PFSK-1 (cell line): ENCODE results near the gene LTBP1.

Experiments used
- FOXP2 ChIP-seq: optimal IDR thresholded peaks from 2 replicates; pipeline ENCODE3; 2011; ENCODE audit warnings: borderline replicate concordance, control low read depth, inconsistent platforms; ENCODE audit not compliant: insufficient read depth; ENCODE audit errors: extremely low read length, extremely low read depth
- POLR2AphosphoS5 ChIP-seq: IDR thresholded peaks from 2 replicates; pipeline ENCODE4 v1.6.1; 2012; ENCODE audit warnings: low read depth, mild to moderate bottlenecking, control low read depth, low read length, moderate library complexity
- SIN3A ChIP-seq: IDR thresholded peaks from 2 replicates; pipeline ENCODE4 v1.6.1; 2012; ENCODE audit warnings: mild to moderate bottlenecking, low read length, moderate library complexity, borderline replicate concordance; ENCODE audit not compliant: insufficient read depth
- TAF1 ChIP-seq: IDR thresholded peaks from 2 replicates; pipeline ENCODE4 v1.6.1; 2012; ENCODE audit warnings: low read length, control low read depth, borderline replicate concordance; ENCODE audit not compliant: insufficient read depth
- TF ChIP-seq, protein P1 (sequence below), 2 experiments: IDR thresholded peaks; 2 replicates each; pipeline versions ENCODE4 v1.6.1 to v1.8.0; 2011 to 2012; ENCODE audit warnings: low read depth in 2 of 2, low read length in 2 of 2, control low read depth in 1 of 2, inconsistent platforms in 1 of 2, mild to moderate bottlenecking in 1 of 2, moderate library complexity in 1 of 2; ENCODE audit not compliant: insufficient read depth in 1 of 2

LTBP1 gene

DNA sequence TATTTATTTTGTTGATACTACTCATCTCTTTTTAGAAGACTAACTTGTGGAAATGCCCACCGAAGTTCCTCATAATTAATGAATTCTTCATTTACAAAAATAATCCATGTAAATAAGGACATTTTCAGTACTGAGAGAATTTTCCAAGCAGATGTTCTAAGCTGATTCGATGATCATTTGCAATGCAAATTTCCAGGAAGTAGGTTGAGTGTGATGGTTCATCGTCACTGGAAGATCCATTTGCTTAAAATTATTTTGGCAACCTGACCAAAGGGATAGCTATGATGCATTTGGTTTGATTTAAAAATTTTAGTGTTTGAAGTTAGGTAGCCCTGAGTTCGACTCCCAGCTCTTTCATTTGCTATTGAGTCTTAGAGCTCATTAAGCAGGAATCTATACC is 272.4 kb downstream of the LTBP1 start:
- TF ChIP-seq POLR2AphosphoS5 (no peak), FOXP2 (no peak), TAF1 (no peak), SIN3A (no peak)
- TF ChIP-seq, protein P1, sequence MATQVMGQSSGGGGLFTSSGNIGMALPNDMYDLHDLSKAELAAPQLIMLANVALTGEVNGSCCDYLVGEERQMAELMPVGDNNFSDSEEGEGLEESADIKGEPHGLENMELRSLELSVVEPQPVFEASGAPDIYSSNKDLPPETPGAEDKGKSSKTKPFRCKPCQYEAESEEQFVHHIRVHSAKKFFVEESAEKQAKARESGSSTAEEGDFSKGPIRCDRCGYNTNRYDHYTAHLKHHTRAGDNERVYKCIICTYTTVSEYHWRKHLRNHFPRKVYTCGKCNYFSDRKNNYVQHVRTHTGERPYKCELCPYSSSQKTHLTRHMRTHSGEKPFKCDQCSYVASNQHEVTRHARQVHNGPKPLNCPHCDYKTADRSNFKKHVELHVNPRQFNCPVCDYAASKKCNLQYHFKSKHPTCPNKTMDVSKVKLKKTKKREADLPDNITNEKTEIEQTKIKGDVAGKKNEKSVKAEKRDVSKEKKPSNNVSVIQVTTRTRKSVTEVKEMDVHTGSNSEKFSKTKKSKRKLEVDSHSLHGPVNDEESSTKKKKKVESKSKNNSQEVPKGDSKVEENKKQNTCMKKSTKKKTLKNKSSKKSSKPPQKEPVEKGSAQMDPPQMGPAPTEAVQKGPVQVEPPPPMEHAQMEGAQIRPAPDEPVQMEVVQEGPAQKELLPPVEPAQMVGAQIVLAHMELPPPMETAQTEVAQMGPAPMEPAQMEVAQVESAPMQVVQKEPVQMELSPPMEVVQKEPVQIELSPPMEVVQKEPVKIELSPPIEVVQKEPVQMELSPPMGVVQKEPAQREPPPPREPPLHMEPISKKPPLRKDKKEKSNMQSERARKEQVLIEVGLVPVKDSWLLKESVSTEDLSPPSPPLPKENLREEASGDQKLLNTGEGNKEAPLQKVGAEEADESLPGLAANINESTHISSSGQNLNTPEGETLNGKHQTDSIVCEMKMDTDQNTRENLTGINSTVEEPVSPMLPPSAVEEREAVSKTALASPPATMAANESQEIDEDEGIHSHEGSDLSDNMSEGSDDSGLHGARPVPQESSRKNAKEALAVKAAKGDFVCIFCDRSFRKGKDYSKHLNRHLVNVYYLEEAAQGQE (IDR thresholded peaks at IDR 0.05; ENCODE audit: insufficient read depth in 1 of 2, low read depth in 2 of 2, low read length in 2 of 2): no peak

DNA sequence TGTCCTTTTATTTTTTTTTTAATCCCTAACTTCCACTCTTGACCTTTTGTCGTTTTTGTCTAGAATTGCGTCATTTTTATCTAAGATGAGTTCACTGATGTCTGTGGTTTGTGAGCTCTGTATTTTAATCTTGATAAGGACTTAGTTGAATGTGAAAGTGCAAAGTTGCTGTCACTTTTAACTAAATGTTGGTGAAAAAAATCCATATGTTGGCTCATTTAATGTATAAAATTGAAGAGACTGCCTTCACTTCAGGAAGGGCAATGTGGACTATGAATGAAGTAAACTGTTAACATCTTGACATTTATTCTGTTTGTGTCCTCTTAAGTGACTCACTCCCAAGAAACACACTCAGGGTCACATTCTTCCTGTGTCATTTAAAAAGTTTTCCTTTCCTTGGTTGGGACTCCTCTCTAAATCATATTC is 273.1 kb downstream of the LTBP1 start:
- TF ChIP-seq, protein P1 (IDR thresholded peaks at IDR 0.05; ENCODE audit: insufficient read depth in 1 of 2, low read depth in 2 of 2, low read length in 2 of 2): no peak
- TF ChIP-seq FOXP2: no peak
- no peak for TF ChIP-seq POLR2AphosphoS5
- TF ChIP-seq SIN3A: no peak
- no peak for TF ChIP-seq TAF1

- TF ChIP-seq, protein P1 (IDR thresholded peaks at IDR 0.05; ENCODE audit: insufficient read depth in 1 of 2, low read depth in 2 of 2, low read length in 2 of 2): no peak
- TF ChIP-seq SIN3A (no peak), POLR2AphosphoS5 (no peak), TAF1 (no peak), FOXP2 (no peak)
Observed at GRCh38 chr2:33220533-33220932, 273.8 kb downstream of the LTBP1 start.

- TF ChIP-seq, protein P1 (IDR thresholded peaks at IDR 0.05; ENCODE audit: insufficient read depth in 1 of 2, low read depth in 2 of 2, low read length in 2 of 2): no peak
- no peak for TF ChIP-seq SIN3A
- no peak for TF ChIP-seq POLR2AphosphoS5
Observed at GRCh38 chr2:33221046-33221784, 274.5 kb downstream of the LTBP1 start.

DNA sequence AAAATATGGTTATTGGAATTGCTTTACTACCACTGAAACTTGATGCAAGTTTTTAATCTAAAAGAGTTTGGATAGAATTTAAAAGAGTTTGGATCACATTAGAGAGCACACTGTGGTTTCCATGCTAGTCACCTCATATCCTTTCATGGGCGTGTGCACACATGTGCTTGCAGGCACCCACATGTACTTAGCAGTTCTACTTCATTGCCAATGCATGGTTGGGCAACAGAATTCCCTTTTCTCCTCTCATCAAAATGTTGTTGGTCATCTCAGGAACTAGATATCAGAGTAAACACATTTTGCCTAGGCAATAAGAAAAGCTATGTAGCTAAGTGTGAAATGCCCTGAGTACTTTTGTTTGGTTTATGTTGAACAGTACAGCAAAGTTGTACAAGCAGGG is 275.6 kb downstream of the LTBP1 start:
- TF ChIP-seq FOXP2: no peak
- no peak for TF ChIP-seq SIN3A
